HFFc6 (cell line): ENCODE data around the gene WDR72. TPM values are rescaled to one million over a fixed set of nuclear protein-coding genes. Genes with fewer than 3 reads are reported as not detected.

Source experiments
- DNase-seq: peaks from one replicate; pipeline ENCODE4 v3.0.0-alpha.2; 2018
- H3K27ac Mint-ChIP-seq: 2 replicates; pipeline ENCODE4 v1.8.0; 2020; ENCODE audit warnings: mild to moderate bottlenecking, mixed read lengths
- H3K27me3 Mint-ChIP-seq: 2 replicates; pipeline ENCODE4 v1.8.0; 2021; ENCODE audit warnings: mild to moderate bottlenecking, moderate library complexity, mixed read lengths; ENCODE audit not compliant: insufficient read depth
- H3K36me3 Mint-ChIP-seq: 2 replicates; pipeline ENCODE4 v1.8.0; 2021; ENCODE audit warnings: low read depth, mixed read lengths
- H3K4me1 Mint-ChIP-seq: 2 replicates; pipeline ENCODE4 v1.8.0; 2020; ENCODE audit warnings: low read depth, mixed read lengths
- H3K4me3 Mint-ChIP-seq: 2 replicates; pipeline ENCODE4 v1.8.0; 2020; ENCODE audit warnings: mild to moderate bottlenecking, moderate library complexity, mixed read lengths
- H3K9me3 Mint-ChIP-seq: 2 replicates; pipeline ENCODE4 v1.8.0; 2020; ENCODE audit warnings: mild to moderate bottlenecking, mixed read lengths
- CTCF ChIP-seq: fragments of 200-600 bp; sonication (generic); IDR thresholded peaks from 2 replicates; pipeline ENCODE4 v1.5.0; 2021; ENCODE audit warnings: antibody characterized with exemption, mild to moderate bottlenecking
- total RNA-seq, 6 experiments: library from RNA; stranded (reverse); fragmentation: NEBNext Ultra II Directional; extraction: Animal tissue kit (Norgen Biotek cat#: 25700); gene quantifications; 2 replicates in 1 of 6; 3 replicates in 5 of 6; pipeline ENCODE4 v1.2.3, GENCODE V29; 2021

WDR72 gene
- total RNA-seq, 6 experiments from 2014 or later = not detected

GRCh38 chr15:53534105-53534839 lies 225.2 kb downstream of the WDR72 start:
- Mint-ChIP-seq H3K27ac (no peak overlapping the region), H3K27me3 (no peaks in the 10 kb centered on the region), H3K4me3 (no peak overlapping the region), H3K4me1 (no peaks in the 10 kb centered on the region), H3K9me3 (peaks cover 32% of the 10 kb centered on the region), H3K36me3 (no peaks in the 10 kb centered on the region)
- no peak for TF ChIP-seq CTCF
- DNase-seq = no peak

- DNase-seq = no peak
- Mint-ChIP-seq H3K9me3 (peaks cover 28% of the 10 kb centered on the region), H3K36me3 (no peaks in the 10 kb centered on the region), H3K27ac (no peak overlapping the region), H3K27me3 (no peaks in the 10 kb centered on the region), H3K4me3 (no peak overlapping the region), H3K4me1 (no peaks in the 10 kb centered on the region)
- no peak for TF ChIP-seq CTCF
These were observed 228.7 kb downstream of the WDR72 start for GRCh38 chr15:53530761-53531160.

GRCh38 chr15:53527996-53528395 lies 231.5 kb downstream of the WDR72 start:
- no peak overlapping the region for H3K27ac Mint-ChIP-seq
- H3K36me3 Mint-ChIP-seq = no peaks in the 10 kb centered on the region
- TF ChIP-seq CTCF = no peak
- DNase-seq = no peak
- no peaks in the 10 kb centered on the region for H3K4me1 Mint-ChIP-seq
- no peak overlapping the region for H3K4me3 Mint-ChIP-seq
- H3K27me3 Mint-ChIP-seq = no peaks in the 10 kb centered on the region
- peaks cover 19% of the 10 kb centered on the region for H3K9me3 Mint-ChIP-seq

GRCh38 chr15:53525894-53526293 lies 233.6 kb downstream of the WDR72 start:
- no peak for DNase-seq
- no peak for TF ChIP-seq CTCF
- Mint-ChIP-seq H3K27me3 (no peaks in the 10 kb centered on the region), H3K36me3 (no peaks in the 10 kb centered on the region), H3K4me1 (no peaks in the 10 kb centered on the region), H3K27ac (no peak overlapping the region), H3K4me3 (no peak overlapping the region), H3K9me3 (peaks cover 15% of the 10 kb centered on the region; the same call in 1 of the 2 replicates)

GRCh38 chr15:53522991-53523390 lies 236.5 kb downstream of the WDR72 start:
- Mint-ChIP-seq H3K4me1 (no peaks in the 10 kb centered on the region), H3K36me3 (no peaks in the 10 kb centered on the region), H3K27me3 (no peaks in the 10 kb centered on the region), H3K4me3 (no peak overlapping the region), H3K9me3 (peaks cover 19% of the 10 kb centered on the region), H3K27ac (no peak overlapping the region)
- TF ChIP-seq CTCF = no peak
- no peak for DNase-seq
